ENCODE measurements around the gene DAPK1.

Gene DAPK1

GRCh38 chr9:87686520-87687090 is 188.9 kb downstream of the DAPK1 start:
- no peak for DNase-seq (ENCODE audit: low read depth)

GRCh38 chr9:87687207-87687606 is 189.5 kb downstream of the DAPK1 start:
- DNase-seq (ENCODE audit: low read depth) = no peak
- no peak overlapping the region for H3K4me3 ChIP-seq (ENCODE audit: low read depth, low read length)

More at GRCh38 chr9:87686520-87687090, 188.9 kb downstream of the DAPK1 start:
- H3K4me3 ChIP-seq (ENCODE audit: low read depth, low read length) = no peak overlapping the region

GRCh38 chr9:87694236-87694755 is 196.6 kb downstream of the DAPK1 start:
- H3K4me3 ChIP-seq (ENCODE audit: low read depth, low read length) = no peak overlapping the region
- DNase-seq (ENCODE audit: low read depth) = no peak

- no peak for DNase-seq (ENCODE audit: low read depth)
- H3K4me3 ChIP-seq (ENCODE audit: low read depth, low read length) = no peak overlapping the region
These were observed 197.9 kb downstream of the DAPK1 start for GRCh38 chr9:87695523-87695922.

- no peak overlapping the region for H3K4me3 ChIP-seq (ENCODE audit: low read depth, low read length)
- DNase-seq (ENCODE audit: low read depth) = no peak
These were observed 199.0 kb downstream of the DAPK1 start for GRCh38 chr9:87696641-87697040.

GRCh38 chr9:87698069-87698809 is 200.6 kb downstream of the DAPK1 start:
- no peak overlapping the region for H3K4me3 ChIP-seq (ENCODE audit: low read depth, low read length)
- DNase-seq (ENCODE audit: low read depth) = no peak

- no peak overlapping the region for H3K4me3 ChIP-seq (ENCODE audit: low read depth, low read length)
- DNase-seq (ENCODE audit: low read depth) = no peak
These were observed 202.2 kb downstream of the DAPK1 start for GRCh38 chr9:87699835-87700234.

GRCh38 chr9:87701491-87701890 is 203.8 kb downstream of the DAPK1 start:
- no peak overlapping the region for H3K4me3 ChIP-seq (ENCODE audit: low read depth, low read length)
- DNase-seq (ENCODE audit: low read depth) = no peak

- no peak for DNase-seq (ENCODE audit: low read depth)
- no peak overlapping the region for H3K4me3 ChIP-seq (ENCODE audit: low read depth, low read length)
These were observed 204.3 kb downstream of the DAPK1 start for GRCh38 chr9:87701931-87702421.

- no peak overlapping the region for H3K4me3 ChIP-seq (ENCODE audit: low read depth, low read length)
- no peak for DNase-seq (ENCODE audit: low read depth)
These were observed 205.3 kb downstream of the DAPK1 start for GRCh38 chr9:87702921-87703320.

GRCh38 chr9:87703636-87704276 is 206.1 kb downstream of the DAPK1 start:
- H3K4me3 ChIP-seq (ENCODE audit: low read depth, low read length) = no peak overlapping the region
- no peak for DNase-seq (ENCODE audit: low read depth)

GRCh38 chr9:87704342-87704741 is 206.7 kb downstream of the DAPK1 start:
- H3K4me3 ChIP-seq (ENCODE audit: low read depth, low read length) = no peak overlapping the region
- no peak for DNase-seq (ENCODE audit: low read depth)

- no peak overlapping the region for H3K4me3 ChIP-seq (ENCODE audit: low read depth, low read length)
- no peak for DNase-seq (ENCODE audit: low read depth)
These were observed 208.5 kb downstream of the DAPK1 start for GRCh38 chr9:87706066-87706739.

- no peak overlapping the region for H3K4me3 ChIP-seq (ENCODE audit: low read depth, low read length)
- DNase-seq (ENCODE audit: low read depth) = no peak
These were observed 210.3 kb downstream of the DAPK1 start for GRCh38 chr9:87707805-87708506.

- H3K4me3 ChIP-seq (ENCODE audit: low read depth, low read length) = no peak overlapping the region
- DNase-seq (ENCODE audit: low read depth) = no peak
These were observed 210.9 kb downstream of the DAPK1 start for GRCh38 chr9:87708546-87708945.

- DNase-seq (ENCODE audit: low read depth) = no peak
- no peak overlapping the region for H3K4me3 ChIP-seq (ENCODE audit: low read depth, low read length)
These were observed 211.5 kb downstream of the DAPK1 start for GRCh38 chr9:87708986-87709728.

- H3K4me3 ChIP-seq (ENCODE audit: low read depth, low read length) = no peak overlapping the region
- no peak for DNase-seq (ENCODE audit: low read depth)
These were observed 212.8 kb downstream of the DAPK1 start for GRCh38 chr9:87710443-87710842.

GRCh38 chr9:87711857-87712800 is 214.5 kb downstream of the DAPK1 start:
- DNase-seq (ENCODE audit: low read depth) = peak; percentile 67
- H3K4me3 ChIP-seq (ENCODE audit: low read depth, low read length) = no peak overlapping the region

All from skeletal muscle cell (primary cell).